Motor neuron (in vitro differentiated cells): ENCODE results near the gene JMJD1C. TPM values are rescaled to one million over a fixed set of nuclear protein-coding genes. Genes with fewer than 3 reads are reported as not detected.
A peak's percentile ranks its signal among the peaks of the same experiment; 100 is the strongest.

Experiments used
- ATAC-seq, 8 experiments: fragments of 200-7000 bp; cut with Tn5 transposase; replicated peaks in 6 of 8; 2 replicates each; pipeline ENCODE4 v1.8.0; 2021; ENCODE audit warnings: mild to moderate bottlenecking in 8 of 8, moderate library complexity in 8 of 8
- H3K27ac ChIP-seq, 2 donors: fragments of 250-450 bp; sonication (Bioruptor Pico); 2 replicates each; pipeline ENCODE4 v1.9.0; 2021; ENCODE audit warnings: antibody characterized with exemption in 2 of 2, mild to moderate bottlenecking in 2 of 2, moderate library complexity in 1 of 2
- H3K4me1 ChIP-seq, 2 donors: fragments of 250-450 bp; sonication (Bioruptor Pico); replicated peaks in 1 of 2; 2 replicates each; pipeline ENCODE4 v1.6.1; 2021; ENCODE audit warnings: antibody characterized with exemption in 2 of 2, mild to moderate bottlenecking in 2 of 2, moderate library complexity in 1 of 2
- H3K4me3 ChIP-seq, 5 donors: fragments of 250-450 bp; sonication (Bioruptor Pico); 2 replicates each; pipeline ENCODE4 v1.9.0; 2021; ENCODE audit warnings: antibody characterized with exemption in 5 of 5, mild to moderate bottlenecking in 5 of 5, moderate library complexity in 4 of 5
- WGBS, 10 experiments: fragments of 450-650 bp; shearing (Covaris generic); methylation state at CpG; one replicate each; pipeline ENCODE4 v1.0.0; 2022; 5-methylcytosine and 5-hydroxymethylcytosine counted together
- in situ Hi-C, 9 experiments: fragments of 400-800 bp; cut with MboI; loops; one replicate each; pipeline ENCODE4 v1.15.0; 2021; ENCODE audit warnings: low sequenced_read_pairs in 9 of 9, low pct_unique_long_range_greater_than_20kb in 2 of 9; ENCODE audit not compliant: unreplicated experiment in 9 of 9
- total RNA-seq, 8 experiments: library from RNA; unstranded; fragments of 300-600 nt; gene quantifications; 2 replicates each; pipeline versions ENCODE4 v1.2.3 to v1.2.4, GENCODE V29; 2022

JMJD1C gene
- total RNA-seq, 8 experiments from 2014 or later: 48.3 to 137 (median 57.1) TPM

DNA sequence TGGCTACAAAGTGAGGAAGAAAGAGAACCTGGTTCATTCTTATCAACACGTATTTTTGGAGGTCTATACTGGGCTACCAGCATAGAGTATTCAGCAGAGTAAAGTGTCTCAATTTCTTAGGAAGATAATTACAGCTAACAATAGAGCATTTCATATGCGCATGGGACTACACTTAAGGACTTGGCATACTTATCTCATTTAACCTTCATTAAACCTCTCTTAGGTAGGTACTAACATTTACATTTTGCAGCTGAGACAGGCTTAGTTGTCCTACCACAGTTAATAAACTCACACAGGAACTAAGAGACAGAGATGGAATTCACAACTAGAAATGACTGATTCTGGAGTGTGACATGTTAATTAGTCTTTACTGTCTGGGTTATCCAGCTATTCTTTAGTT is 266.1 kb downstream of the JMJD1C start:
- in situ Hi-C loops: loop anchor here in 6 of 9 experiments (25.0 kb wide), 3 partner anchors 263 to 513 kb away; partner anchors contain the start of gene JMJD1C (in 1 of the 6)
- Histone ChIP-seq H3K27ac (no peak overlapping the region), H3K4me3 (no peak overlapping the region), H3K4me1 (peaks cover 0 to under 1% of the 10 kb centered on the region in 2 donors)
- WGBS, 10 experiments: 73 to 100% (median 92%) methylated on average over 1 to 2 of the region's 2 CpGs; no CpG with 5 or more reads in 1 of the 10 experiments
- no peak for ATAC-seq

DNA sequence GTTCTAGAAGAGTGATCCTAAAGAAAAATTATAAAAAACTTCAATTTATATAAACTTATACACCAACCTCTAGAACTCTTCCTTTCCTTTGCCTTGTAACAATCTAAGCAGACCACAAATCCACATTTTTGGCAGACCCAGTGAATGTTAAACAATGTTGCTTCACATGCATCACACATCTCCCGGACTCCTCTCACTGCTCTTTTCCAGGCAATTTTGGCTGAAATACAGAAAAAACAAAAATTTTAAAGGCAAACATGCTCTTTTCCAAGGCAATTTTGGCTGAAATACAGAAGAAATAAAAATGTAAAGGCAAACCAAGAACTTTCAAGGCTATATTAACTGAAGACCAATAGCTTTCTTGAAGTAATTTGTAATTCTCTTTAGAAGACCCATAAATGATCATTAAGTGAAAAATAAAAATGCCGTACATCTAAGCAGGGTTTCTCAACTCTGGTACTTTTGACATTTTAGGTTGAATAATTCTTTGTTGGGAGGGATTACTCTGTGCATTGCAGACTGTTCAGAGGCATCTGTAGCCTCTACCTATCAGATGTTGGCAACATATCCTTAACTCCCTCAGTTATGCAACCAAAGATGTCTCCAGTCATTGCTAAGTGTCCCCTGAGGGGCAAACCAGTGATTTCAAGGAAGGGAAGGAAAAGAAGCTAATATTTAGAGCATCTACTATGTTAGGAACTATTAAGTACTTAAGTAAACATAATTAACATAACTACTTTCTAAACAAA is 268.3 kb downstream of the JMJD1C start:
- no peaks in the 10 kb centered on the region for H3K4me1 ChIP-seq
- WGBS, 10 experiments: 59 to 100% (median 100%) methylated on average over 1 to 2 of the region's 2 CpGs; no CpG with 5 or more reads in 1 of the 10 experiments
- ATAC-seq: peak in 1 of 8 experiments; percentile 42
- no peak overlapping the region for H3K27ac ChIP-seq
- H3K4me3 ChIP-seq: no peak overlapping the region
- in situ Hi-C loops: no loop called here

DNA sequence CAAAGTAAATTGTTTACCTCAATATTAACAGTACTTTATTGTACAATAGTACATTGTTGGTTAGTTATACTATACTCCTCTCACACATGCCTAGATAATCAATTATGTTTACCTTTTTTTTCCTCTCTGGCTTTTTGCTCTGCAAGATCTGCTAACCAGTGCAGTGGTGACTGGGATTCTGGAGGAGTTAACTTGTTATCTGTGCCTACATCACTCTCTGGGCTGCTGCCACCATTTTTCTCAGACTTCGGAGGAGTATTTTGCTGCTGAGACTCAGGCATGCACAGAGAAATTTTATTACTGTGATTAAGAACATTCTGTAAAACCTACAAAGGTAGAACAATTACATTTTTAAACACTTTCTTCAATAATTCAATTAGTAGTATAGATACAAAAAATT is 273.0 kb downstream of the JMJD1C start:
- Histone ChIP-seq H3K4me3 (no peak overlapping the region), H3K27ac (no peak overlapping the region), H3K4me1 (no peaks in the 10 kb centered on the region)
- no peak for ATAC-seq
- WGBS, 10 experiments: 36 to 100% (median 86%) methylated on average over 1 of the region's 1 CpG; no CpG with 5 or more reads in 3 of the 10 experiments
- in situ Hi-C loops: no loop called here

DNA sequence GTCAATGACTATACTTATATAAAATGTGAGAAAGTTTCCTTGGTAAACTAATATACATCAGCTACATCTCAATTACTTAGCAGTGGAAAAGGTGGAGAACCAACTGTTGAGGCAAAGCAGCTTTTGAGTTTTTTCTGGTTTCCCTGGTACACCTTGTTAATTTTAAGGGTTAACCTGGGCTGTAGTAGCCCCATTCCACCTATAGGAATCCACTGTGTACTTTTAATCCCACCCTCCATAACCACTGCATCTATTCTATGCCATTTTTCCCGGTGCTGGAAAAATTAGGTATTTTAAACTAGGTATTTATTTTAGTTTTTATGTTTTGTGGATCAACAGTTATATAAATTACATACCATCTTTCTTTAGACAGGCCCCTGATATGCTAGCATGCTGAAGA is 290.2 kb downstream of the JMJD1C start:
- no peak overlapping the region for H3K4me3 ChIP-seq
- WGBS, 10 experiments: 80 to 100% (median 100%) methylated on average over 1 of the region's 1 CpG; no CpG with 5 or more reads in 2 of the 10 experiments
- no peak overlapping the region for H3K27ac ChIP-seq
- H3K4me1 ChIP-seq: no peaks in the 10 kb centered on the region
- in situ Hi-C loops: no loop called here
- ATAC-seq: no peak

DNA sequence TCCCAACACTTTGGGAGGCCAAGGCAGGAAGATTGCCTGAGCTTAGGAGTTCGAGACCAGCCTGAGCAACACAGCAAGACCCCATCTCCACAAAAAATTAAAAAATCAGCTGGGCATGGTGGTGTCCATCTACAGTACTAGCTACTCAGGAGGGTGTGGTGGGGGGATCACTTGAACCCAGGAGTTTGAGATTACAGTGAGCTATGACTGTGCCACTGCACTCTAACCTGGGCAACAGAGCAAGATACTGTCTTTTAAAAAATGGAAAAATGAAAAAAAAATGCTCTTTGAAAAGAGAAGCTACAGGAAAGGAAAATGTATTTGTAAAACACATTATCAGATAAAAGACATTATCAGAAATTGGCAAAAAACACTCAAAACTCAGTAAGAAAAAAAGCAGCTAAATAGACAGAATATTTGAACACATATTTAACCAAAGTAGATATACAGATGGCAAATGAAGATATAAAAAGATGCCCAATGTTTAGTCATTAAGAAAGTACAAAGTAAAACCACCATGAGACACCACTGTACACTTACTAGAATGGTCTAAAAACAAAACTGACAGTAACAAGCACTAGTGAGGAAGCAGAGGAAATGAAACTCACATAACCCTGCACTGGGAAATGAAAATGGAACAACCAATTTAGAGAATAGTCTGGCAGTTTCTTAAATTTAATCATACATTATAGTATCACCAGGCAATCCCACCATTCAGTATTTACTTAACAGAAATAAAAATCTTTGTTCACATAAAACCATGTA is 292.1 kb downstream of the JMJD1C start:
- 89 to 100% (median 100%) methylated on average over 1 of the region's 1 CpG; no CpG with 5 or more reads in 4 of the 10 experiments for WGBS, 10 experiments
- in situ Hi-C loops: loop anchor here in 1 of 9 experiments (25.0 kb wide), 1 partner anchor 539 kb away; no protein-coding TSS in a partner anchor
- no peak overlapping the region for H3K27ac ChIP-seq
- ATAC-seq: no peak
- H3K4me3 ChIP-seq: no peak overlapping the region
- H3K4me1 ChIP-seq: no peaks in the 10 kb centered on the region

DNA sequence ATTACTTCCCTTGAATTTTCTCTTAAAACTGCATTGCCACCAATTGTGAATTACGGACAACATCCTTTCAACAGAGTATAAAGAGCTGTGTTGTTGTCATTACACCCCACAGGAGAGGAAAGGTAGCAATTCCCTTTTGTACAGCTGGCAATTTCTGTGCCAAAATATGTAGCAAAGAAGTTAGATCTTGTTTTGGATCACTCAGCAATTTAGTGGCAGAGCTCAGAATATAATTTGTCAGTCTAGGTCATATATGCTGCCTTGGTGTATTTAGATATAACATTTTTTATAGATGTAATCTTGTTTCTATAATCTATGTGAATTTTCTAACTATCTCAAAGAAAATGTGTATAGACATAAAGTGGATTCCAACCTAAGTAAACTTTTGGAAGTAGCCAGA is 293.9 kb downstream of the JMJD1C start:
- WGBS, 10 experiments: 89 to 100% (median 100%) methylated on average over 1 of the region's 1 CpG; no CpG with 5 or more reads in 3 of the 10 experiments
- H3K27ac ChIP-seq: no peak overlapping the region
- H3K4me3 ChIP-seq: no peak overlapping the region
- ATAC-seq: no peak
- in situ Hi-C loops: loop anchor here in 1 of 9 experiments (25.0 kb wide), 1 partner anchor 540 kb away; no protein-coding TSS in a partner anchor
- no peaks in the 10 kb centered on the region for H3K4me1 ChIP-seq

DNA sequence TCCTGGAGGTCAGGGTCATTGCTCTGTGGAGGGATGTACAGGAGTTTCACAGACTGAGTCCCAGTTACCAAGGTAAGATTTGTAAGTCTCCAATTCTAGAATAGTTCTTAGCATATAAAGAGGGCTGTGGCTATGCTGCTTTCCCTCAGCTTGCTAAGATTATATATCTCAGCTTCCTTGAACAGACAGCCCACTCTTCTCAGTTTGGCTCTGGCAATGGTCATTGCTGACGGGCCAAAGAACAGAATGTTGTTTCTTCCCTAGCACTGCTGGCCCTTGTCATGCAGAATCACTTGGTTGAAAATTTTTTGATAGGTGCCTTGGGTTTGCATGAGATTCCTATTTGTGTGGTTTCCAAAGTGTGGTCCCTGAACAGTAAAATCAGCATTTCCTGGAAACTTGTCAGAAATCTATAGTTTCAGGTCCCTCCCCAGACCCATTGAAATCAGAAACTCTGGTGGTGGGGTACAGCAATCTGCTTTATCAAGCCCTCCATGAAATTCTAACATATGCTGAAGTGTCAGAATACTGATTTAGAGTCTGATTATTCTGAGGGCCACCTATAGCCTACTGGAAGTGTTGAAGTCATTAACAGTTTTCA is 294.4 kb downstream of the JMJD1C start:
- no peak for ATAC-seq
- in situ Hi-C loops: loop anchor here in 1 of 9 experiments (25.0 kb wide), 1 partner anchor 541 kb away; no protein-coding TSS in a partner anchor
- Histone ChIP-seq H3K27ac (no peak overlapping the region), H3K4me3 (no peak overlapping the region), H3K4me1 (no peaks in the 10 kb centered on the region)
- WGBS, 10 experiments: 80 to 100% (median 100%) methylated on average over 1 of the region's 1 CpG; no CpG with 5 or more reads in 5 of the 10 experiments

DNA sequence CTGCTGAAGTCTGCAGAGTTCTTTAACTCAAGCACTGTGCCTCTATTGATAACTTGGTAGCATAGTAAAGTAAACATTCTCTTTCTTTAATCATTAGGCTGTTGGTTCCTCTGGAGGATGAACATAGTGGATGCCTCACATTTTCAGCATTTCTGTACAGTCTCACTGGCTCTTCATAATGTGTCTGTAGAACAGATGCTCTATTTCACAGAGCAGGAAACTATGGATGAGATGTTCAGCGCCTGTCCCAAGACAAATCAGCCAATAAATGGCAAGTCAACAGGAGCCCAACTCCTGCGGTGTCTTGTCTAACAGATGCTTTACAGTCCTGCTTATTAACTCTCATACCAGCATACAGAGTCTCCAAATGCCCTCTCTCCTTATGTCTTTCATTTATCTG is 296.2 kb downstream of the JMJD1C start:
- Histone ChIP-seq H3K4me3 (no peak overlapping the region), H3K27ac (no peak overlapping the region), H3K4me1 (no peaks in the 10 kb centered on the region)
- 63 to 100% (median 86%) methylated on average over 1 to 2 of the region's 2 CpGs; no CpG with 5 or more reads in 3 of the 10 experiments for WGBS, 10 experiments
- peak in 1 of 8 experiments; percentile 12 for ATAC-seq
- in situ Hi-C loops: loop anchor here in 1 of 9 experiments (25.0 kb wide), 1 partner anchor 543 kb away; no protein-coding TSS in a partner anchor

DNA sequence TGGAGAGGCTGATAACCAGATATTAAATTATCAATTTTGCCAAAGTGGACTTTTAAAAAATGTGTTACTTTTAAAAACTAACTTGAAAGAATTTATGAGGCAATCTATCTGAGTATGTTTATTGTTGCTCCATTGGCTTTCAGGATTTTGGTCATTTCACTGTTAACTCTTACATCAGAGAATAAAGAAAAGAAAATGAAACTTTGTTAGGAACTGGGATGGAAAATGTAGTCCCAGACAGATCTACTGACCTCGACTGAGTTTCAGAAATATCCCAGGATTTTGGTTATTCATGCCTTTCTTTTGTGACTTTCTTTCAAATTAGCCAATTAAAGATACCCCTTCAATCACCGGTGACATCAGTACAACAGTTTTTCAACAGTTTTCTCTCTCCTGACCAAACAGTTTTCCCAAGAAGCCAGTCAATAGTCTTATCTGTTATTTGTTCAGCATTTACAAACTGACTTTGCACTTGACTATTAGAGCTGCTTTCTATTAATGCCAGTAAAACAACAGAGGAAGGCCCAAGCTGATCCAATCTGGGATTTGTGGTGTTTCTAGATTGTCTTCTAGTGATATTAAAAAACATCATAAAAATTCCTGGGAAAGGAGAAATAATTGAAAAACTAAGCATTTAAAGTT is 296.8 kb downstream of the JMJD1C start:
- Histone ChIP-seq H3K4me3 (no peak overlapping the region), H3K4me1 (no peaks in the 10 kb centered on the region), H3K27ac (no peak overlapping the region)
- no peak for ATAC-seq
- 43 to 100% (median 75%) methylated on average over 1 to 2 of the region's 2 CpGs for WGBS, 10 experiments
- in situ Hi-C loops: loop anchor here in 1 of 9 experiments (25.0 kb wide), 1 partner anchor 543 kb away; no protein-coding TSS in a partner anchor

DNA sequence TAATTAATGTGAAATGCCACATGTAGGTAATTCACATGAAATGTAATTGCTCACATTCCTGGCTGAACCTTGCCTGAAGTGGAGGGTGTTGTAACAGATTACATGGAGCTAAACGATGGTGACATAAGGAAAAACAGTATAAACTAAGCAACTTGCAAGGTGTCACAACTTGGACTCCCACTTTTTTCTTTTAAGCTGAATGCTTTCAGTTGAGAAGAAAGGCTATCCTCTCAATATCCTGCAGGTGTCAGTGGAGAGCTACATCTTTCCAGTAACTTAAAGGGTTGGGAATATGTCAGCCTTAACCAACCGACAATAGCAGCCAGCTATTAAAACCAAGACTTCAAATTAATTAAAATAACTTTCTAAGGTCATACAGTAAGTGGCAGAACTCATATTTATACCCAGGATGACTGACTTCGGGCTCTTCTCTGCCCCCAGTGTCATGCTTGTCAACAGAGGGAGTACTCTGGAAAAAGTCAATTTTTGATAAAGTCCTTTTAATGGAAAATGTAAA is 299.0 kb downstream of the JMJD1C start:
- 0 to 40% (median 18%) methylated on average over 1 to 3 of the region's 3 CpGs for WGBS, 10 experiments
- Histone ChIP-seq H3K4me1 (no peaks in the 10 kb centered on the region), H3K4me3 (no peak overlapping the region), H3K27ac (no peak overlapping the region)
- in situ Hi-C loops: loop anchor here in 1 of 9 experiments (25.0 kb wide), 1 partner anchor 546 kb away; no protein-coding TSS in a partner anchor
- peak in 7 of 8 experiments; percentile 40 to 72 (median 61) for ATAC-seq

DNA sequence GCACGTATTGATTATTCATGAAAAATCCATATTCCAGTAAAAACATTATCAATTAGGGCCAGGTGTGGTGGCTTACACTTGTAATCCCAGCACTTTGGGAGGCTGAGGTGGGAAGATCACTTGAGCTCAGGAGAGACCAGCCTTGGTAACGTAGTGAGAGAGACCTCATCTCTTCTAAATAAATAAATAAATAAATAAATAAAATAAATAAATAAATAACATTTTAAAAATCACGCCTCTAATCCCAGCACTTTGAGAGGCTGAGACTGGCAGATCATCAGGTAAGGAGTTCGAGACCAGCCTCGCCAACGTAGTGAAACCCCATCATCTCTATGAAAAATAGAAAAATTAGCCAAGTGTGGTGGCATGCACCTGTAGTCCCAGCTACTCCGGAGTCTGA is 300.5 kb downstream of the JMJD1C start:
- WGBS, 10 experiments: 85 to 100% (median 98%) methylated on average over 3 to 7 of the region's 7 CpGs
- no peak for ATAC-seq
- H3K4me3 ChIP-seq: no peak overlapping the region
- H3K27ac ChIP-seq: no peak overlapping the region
- in situ Hi-C loops: loop anchor here in 1 of 9 experiments (25.0 kb wide), 1 partner anchor 547 kb away; no protein-coding TSS in a partner anchor
- H3K4me1 ChIP-seq: no peaks in the 10 kb centered on the region

DNA sequence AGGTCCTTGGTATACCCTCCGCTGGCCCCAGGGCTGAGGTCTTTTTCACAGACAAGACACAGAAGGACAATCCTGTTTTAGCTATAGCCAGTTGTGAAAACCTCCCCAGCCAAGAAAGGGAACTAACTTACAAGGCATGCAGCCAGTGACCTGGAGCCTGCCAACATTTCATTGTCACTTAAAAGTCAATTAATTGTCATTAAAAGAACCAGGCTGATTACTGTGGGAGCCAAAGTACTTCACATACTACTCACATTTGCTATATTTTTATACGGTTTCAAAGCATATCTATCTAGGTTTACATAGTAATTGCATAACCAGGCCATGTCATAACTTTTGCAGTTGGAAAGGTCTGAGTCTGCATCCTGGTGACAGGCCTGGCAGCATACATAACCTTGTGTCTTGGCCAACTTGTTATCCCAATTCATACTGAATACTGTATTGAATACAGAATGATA is 301.6 kb downstream of the JMJD1C start:
- Histone ChIP-seq H3K27ac (no peak overlapping the region), H3K4me3 (no peak overlapping the region), H3K4me1 (no peaks in the 10 kb centered on the region)
- in situ Hi-C loops: loop anchor here in 1 of 9 experiments (25.0 kb wide), 1 partner anchor 548 kb away; no protein-coding TSS in a partner anchor
- WGBS, 10 experiments: 60 to 100% (median 80%) methylated on average over 1 to 2 of the region's 2 CpGs; no CpG with 5 or more reads in 1 of the 10 experiments
- ATAC-seq: peak in 2 of 8 experiments; percentile 19 to 31
